NCI-H526 (cell line): ENCODE results near the gene TSPAN11.

Source experiments
- DNase-seq, 2 experiments: peaks; one replicate each; lab custom pipeline; 2025; lab: John Stamatoyannopoulos, UW

The TSPAN11 gene

DNA sequence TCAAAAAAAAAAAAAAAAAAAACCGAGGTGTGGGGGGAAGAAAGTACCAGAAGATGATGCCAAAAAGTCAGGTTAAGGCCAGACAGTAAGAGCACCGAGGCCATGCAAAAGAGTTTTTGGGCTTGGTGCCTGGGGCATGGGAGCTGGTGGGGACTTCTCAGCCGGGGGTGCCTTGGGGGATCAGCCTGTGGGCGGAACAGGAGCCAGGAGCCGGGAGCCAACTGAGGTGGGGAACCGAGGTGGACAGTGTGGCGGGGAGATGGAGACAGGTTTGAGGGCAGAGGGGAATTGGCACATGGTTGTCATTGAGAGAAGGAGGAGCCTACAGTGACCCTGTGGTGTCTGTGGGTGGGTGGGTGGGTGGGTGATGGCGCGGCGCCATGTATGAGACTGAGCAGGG, 33.2 kb downstream of the TSPAN11 start:
- no peak for DNase-seq

DNA sequence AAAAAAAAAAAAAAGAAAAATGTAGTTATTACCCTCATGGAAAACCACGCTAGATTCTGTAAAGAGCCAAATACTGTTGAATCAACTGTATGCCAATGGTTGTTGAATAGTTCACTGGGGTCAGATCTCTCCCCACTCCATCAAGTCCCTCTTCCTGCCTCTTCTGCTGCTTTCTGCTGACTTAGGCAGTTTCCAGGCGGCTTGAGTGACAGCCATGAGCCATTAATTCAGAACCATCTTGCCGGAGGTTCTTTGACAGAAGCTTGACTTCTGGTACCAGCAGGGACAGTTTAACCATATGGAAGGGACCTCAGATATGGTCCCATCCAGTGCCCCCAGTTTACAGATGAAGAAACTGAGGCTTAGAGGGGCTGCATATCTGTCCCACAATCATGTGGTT, 34.5 kb downstream of the TSPAN11 start:
- DNase-seq: no peak

DNA sequence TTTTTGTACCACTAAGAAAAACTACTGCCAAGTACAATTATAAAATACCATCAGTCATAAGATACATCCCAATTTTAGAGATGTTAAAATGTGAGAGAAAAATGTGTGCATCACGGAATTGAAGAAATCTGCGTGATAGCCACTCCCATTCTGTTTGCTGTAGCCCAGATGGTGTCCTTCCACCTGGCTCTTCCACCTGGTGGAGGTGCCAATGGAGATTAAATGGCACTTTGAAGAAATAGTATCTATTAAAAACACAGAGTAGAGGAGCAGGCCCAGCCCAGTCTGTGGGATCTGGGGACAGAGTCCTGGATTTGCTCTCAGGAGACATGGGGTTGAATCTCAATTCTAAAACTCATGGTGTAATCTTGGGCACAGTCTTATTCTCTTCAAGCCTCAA, 35.5 kb downstream of the TSPAN11 start:
- no peak for DNase-seq

DNA sequence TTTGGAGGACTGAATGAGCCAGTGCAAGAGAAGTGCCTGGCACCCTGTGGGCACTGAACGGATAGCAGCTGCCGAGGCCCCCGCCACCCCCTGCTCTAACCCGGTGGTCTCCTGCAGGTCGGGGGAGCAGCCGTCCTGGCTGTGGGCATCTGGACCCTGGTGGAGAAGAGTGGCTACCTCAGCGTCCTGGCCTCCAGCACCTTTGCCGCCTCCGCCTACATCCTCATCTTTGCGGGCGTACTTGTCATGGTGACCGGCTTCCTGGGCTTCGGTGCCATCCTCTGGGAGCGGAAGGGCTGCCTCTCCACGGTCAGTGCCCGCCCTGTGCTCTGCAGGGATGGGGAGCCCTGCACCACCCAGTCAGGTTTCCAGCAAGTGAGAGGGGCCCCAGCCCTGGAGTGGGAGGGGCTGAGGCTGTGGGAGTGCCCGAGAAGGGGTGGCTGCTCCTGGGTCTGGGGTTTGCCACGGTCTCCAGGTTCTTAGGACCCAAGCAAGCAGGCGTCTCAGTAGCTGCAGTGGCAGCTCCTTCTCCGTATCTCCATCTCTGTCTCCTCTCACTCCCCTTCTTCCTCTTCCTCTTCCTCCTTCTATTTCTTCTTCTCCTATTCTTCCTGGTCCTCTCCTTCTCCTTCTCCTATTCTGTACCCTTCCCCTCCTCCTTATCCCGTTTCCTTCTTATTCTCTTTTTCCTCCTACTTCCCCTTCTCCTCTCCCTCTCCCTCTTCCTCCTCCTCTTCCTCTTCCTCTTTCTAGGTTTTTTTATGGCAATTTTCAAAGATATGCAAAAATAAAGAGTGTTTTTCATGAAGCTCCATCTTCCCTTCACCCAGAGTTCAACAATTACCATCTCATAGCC, 37.4 kb downstream of the TSPAN11 start:
- DNase-seq: no peak

DNA sequence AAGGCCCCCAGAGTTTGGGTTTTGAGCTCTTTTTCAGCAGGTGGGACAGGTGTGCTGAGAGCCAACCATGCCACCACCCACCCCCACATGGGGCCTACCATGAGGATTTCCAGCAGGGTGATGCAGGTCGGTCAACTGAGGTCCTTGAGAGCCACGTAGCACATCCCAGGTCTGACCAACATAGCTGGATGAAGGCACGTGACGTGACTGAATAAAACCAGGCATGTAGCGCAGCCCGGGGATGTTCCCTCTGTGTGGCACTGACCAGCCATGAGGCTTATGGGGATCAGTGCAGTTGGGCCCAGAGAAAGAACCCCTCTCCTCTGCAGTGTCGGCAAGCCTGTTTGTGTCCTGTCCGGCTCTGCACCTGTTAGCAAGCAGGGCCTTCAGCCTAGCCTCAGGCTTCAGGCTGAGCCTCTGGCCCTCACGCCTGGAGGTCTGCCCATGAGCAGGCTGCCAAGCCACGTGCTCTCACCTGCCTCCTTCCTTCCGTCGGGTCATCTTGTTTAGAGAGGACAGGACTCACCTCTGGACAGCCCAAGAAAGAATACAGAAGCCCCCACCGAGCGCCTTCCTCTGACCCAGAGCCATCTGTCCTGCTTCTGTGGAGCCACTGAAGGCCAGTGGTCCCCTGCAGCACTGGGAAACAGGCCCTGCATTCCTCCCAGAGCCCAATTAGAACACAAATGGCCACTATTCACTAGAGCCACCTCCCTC, 38.5 kb downstream of the TSPAN11 start:
- no peak for DNase-seq

DNA sequence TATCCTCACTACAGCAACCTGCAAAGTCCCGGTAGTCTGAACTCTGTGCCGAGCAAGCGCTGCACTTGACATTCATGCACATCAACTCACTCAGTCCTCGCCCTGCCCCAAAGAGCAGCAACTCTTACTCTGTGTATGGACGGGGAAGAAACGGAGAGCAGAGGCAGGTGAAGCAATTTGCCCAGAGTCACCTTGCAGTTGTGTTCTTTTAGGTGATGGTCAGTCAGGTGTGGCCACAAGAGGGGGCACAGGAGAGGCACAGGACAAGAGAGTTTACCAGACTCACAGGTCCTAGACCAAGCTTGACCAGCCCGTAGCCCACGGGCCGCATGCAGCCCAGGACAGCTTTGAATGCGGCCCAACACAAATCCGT, 39.1 kb downstream of the TSPAN11 start:
- DNase-seq: no peak

DNA sequence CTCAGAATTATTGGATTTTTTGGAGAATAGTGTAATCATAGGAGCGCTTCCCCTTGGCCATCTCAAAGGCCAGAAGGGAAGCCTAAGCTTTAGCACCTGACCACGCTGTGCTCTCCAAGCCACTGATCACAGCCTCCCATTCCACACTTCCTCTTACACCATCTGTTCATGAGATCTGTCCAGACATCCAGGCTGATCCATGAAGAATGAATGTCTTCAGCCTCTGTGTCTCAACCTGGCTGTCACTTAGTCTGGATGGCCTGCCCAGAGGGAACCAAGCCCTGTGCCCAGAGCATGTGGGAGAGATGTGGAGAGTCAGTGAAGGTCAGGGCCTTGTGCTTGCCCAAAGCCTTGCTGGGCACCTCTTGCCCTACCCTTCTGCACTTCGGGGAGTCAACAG, 40.5 kb downstream of the TSPAN11 start:
- DNase-seq: no peak

DNA sequence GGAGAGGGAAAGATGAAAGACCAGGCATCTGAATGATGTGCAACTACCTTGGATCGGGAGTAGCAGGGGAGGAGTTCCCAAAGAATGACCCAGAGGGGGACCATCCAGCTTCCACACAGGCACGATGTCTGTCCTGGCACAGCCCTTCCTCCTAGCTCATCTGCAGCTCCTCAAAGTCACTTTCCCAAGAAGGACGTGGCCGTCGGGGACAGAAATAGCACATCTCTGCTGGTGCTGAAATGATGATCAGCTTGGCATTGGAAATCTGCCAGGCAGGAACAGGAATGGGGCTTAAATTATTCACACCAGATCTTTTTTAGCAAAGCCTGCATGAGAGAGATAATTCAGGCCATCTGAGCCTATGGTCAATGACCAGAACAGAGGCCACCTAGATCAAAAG, 41.7 kb downstream of the TSPAN11 start:
- no peak for DNase-seq

DNA sequence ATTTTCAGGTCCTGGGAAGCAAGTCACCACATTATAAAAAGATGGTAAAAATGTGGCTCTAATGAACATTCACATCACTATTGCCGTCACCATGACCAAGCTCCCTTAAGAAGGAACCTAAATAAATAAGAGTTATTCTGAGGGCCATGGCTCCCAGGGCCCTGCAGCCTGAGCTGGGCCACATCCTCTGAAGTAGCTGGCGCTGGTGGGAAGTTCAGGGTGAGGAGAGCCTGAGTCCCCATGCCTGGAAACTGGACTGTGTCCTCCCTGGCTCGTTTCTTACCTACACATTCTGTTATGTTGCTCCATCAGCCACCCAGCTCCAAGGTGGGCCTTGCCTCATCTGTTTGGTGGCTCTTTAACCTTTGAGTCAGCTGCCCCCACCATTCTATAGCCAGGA, 42.5 kb downstream of the TSPAN11 start:
- no peak for DNase-seq

DNA sequence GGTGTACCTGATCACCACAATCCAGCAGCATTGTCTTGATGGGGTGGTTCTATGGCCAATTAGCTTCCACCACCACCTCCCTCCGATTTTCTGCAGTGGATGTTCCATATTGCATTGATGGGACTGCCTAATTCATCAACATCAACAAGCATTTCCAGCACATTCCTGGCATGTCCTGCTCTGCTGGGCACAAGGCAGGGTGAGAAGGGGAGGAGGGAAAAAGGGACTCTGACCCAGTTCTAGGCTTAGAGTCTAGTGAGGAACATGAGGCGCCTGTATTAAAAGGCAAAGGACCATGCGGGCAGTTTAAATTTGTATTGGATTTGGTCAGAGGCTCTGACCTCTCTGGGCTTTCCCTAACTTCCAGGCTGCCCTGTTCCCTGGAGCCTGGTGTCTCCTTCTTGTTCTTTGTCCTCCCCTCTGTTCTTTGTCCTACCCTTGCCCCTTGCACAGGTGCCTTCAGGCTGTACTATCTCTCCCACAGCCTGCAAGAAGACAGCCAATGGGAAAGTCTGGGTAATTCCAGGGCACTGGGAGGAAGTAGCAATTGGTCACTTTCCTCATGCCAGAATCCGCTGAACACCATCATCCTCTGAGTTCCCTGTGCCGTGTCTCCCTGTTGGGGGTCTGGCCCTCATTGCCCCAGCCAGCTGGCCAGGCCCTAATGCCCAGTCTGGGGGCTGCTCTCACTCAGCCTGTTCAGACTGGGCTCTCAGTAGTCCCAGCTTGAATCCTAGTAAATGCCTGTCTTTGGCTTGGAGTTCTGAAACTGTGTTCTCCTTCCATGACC, 43.3 kb downstream of the TSPAN11 start:
- no peak for DNase-seq

DNA sequence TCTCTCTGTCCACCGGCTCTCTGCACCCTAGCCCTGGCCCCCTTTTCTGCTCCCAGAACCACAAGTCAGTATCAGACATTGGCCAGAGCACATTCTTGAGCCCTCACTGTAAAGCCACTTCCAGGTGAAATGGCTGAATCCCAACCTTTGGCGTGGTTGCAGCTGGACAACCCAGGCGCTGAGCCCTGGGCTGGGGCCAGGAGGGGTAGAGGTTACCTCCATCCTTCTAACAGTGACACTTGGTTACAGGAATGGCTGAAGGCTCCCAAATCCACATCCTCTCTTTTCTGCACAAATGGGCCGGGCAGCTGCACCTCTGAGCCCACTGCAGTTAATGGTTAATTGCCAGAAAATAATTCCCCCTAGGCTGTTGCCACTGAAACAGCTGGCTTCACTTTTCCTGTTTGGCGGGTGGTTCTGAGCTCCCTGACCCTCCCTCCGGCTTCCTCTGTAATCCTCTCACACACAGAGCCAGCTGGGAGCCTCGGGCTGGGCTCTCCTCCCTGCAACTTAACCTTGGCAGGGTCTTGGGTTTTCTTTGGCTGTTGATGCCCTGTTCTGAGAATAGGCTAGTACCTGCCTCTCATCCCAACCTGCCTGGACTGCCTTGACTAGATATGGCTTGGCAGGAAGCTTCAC, 44.1 kb downstream of the TSPAN11 start:
- DNase-seq: no peak

DNA sequence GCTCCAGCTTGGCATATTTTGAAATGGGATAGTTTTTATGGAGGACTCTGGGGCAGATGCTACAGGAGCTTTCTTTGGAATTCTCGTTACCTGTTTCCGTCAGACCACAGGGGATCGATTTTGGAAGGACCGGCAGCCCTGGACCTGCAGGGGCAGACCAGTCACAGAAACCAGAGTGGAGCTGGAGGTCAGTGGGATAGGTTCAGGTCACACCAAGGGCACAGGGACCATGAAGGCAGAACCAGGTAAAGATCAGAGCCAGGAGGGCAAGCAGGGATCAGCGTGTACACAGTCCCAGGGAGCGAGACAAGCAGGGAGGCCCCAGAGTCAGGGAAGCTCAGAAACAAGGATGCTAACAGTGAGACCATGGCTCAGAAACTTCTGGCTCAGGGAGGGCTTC, 45.5 kb downstream of the TSPAN11 start:
- DNase-seq: no peak

DNA sequence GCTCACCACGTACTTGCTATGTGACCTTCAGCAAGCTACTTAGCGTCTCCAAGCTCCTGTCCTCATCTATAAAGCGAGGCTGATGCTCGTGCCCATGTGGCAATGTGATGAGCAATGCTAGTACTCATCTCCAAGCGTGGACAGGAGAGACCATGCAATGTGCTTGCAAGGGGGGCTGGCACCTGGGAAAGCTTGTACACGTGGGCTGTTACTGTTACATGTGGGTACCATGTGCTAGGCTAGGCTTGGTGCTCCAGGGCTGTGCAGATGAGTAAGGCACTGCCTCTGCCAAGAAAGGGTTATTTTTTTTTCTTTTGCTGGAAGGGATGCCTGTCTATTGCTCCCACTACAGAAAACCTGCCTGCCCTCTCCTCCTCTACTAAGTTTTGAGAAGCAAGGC, 46.6 kb downstream of the TSPAN11 start:
- DNase-seq: no peak

DNA sequence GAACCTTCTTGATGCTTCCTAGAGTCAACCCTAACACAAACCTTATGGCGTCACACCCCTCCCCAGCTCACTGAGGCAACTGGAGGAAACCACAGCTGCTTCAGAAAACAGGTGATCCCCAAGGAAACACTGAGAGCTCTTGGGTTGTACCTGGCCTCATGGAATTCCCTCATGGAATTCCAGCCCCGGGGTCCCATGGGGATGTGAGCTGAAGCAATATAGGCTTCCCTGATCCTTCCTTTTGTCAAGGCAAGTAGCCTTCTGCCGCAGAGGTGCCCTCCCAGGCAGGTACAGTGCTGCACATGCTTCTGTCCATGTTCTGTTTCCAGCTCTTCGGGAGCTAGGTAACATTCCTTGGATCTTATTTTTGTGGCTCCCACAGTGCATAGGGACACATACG, 47.3 kb downstream of the TSPAN11 start:
- no peak for DNase-seq

DNA sequence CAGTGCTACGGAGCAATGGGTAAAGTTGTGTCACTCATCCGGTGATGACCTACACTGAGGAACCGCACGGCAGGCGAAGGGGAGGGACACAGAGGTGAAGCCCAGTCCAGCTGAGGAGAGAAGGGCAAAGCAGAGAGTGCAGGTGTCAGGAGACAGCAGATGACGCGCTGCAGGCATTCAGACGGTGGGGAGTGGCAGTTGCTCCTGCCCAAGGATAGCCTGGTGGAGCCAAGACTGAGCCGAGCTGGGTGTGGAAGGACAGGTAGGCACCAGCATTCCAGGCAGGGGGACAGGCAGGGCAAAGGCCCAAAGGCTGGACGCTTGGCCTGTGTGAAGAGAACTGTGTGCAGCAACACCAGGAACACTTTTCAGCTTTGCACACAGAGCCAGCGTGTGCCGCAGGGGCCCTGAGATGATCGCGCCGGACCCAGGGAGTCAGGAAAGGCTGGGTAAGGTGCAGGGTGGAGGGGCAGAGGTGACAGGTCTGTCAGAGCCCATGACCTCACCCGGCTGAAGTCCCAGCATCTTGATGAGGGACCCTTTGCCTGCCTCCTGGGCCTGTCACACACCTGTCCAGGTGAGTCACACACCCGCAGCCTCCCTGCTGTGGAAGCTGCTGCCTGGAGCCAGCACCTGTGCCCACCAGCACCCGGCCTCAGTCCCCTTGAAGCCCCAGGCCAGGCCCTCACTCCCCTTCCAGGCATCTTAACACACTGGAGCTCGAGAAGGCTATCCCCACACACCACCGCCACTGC, 48.4 kb downstream of the TSPAN11 start:
- DNase-seq: no peak

DNA sequence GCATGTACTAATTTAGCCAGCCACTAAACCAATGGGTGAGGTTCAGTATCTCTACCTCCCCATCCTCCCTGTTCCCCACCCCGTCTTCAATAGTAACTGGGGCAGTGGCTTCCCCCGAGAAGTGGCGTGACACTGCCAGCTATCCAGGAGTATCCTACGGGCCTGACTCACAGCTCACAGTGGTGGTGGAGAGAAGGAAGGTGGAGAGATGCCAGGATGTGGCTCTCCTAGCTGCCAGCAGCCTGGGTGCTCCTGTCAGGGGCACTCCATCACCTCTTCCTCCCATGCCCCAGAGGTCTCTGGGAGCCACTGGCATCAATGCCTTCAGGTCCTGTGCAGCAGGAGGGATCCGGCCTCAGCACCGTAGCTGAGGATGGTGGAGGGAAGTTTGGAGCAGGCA, 49.0 kb downstream of the TSPAN11 start:
- no peak for DNase-seq

DNA sequence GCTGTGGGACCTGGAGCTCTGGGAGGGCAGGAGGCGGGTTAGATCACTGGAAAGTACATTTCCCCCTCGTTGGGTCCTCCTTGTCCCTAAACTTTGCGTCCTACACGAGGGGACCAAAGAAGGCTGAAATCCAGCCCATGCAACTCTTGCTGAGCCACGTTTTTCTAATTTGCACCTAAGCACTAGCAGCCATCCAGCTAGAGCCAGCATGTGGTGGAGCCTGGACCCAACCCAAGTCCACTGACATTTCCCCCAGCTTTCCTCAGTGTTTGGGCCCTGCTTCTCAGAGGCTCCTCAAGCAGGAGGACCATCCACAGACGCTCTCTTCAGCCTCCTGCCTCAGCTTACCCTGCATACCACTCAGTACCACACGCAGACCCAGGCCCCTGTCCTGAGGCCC, 49.7 kb downstream of the TSPAN11 start:
- no peak for DNase-seq

DNA sequence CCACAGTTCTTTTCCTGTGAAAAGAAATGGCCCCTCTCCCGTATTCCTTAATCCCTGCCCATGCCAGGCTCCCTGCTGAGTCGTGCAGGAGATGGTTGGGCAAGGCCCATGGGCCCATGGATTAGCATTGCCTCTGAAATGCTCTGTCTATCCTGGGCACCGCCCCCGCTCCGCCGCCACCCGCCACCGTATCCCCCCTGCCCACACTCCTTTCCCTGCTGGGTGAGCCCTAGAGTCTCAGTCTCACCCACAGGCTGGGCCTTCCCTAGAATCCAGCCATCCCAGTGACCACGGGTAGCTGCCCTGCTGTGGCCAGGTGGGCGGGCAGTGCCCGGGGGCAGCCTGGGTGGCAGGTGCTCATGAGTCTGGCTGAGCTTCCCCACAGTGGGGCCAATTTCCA, 50.6 kb downstream of the TSPAN11 start:
- DNase-seq: no peak

DNA sequence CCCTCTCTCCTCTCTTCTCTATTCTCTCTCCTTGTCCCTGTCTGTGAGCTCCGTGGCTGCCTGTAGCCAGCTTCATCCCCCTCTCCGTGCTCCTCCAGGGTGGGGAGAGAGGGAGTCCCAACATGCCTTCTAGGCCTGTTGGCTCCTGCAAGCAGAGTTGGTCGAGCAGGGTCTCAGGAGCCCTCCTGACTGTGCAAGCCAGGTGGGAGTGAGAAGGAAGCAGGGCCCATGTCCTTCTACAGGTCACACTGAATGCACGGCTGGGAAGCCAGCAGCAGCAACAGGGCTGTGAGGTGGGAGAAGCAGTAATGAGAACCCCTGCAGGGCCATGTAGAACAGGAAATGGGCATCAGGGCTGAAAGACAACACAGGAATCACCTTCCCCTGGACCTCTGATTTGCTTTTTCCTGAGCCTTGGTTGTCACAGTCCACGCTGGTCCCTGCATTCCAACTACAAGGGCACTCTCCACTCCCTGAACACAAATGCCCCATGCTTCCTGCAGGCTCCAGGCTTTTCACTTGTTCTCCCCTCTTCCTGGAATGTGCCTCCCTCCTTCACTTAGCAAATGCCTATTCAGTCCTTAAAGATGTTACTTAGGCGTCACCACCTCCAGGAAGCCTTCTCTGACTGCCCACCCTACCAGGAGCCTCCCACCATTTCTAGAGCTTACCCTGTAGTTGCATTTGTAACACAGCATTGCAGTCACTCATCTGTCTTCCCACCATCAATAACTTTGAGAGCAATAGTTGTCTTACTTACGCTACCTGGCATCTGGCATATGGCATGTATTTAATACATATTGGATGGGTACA, 51.2 kb downstream of the TSPAN11 start:
- DNase-seq: no peak

DNA sequence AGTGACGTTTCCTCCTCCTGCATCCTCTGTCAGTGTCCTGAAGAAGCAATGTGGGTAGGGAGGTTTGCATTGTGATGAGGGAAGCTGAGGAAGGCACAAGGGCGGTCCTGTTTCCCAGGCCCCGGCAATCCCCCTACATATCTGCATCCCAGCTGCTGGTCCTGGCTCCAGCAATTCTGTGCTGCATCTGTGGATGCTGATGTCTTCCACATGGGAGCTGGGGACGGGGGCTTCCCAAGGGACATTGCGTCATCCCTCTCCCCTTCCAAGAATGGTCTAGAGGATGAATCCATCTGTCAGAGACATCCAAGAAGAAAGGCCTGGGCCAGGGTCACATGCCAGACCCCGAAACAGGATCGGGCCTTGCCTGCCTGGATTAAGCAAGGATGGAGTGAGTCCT, 52.1 kb downstream of the TSPAN11 start:
- no peak for DNase-seq
